D721Med (cell line): ENCODE measurements around the gene AJUBA.
A peak's percentile ranks its signal among the peaks of the same experiment; 100 is the strongest.

Experiments
- DNase-seq: peaks from one replicate; pipeline ENCODE4 v3.0.0; 2011; ENCODE audit warnings: low spot score; ENCODE audit not compliant: insufficient read length
- FAIRE-seq: peaks from 2 replicates; lab custom pipeline; 2011; peaks lifted over from hg19 to GRCh38; lab: Jason Lieb, UNC
- CTCF ChIP-seq: IDR thresholded peaks from 2 replicates; pipeline ENCODE4 v1.5.1; 2012; ENCODE audit warnings: mild to moderate bottlenecking, control low read depth; ENCODE audit not compliant: insufficient read depth; ENCODE audit errors: missing control alignments

AJUBA gene

GRCh38 chr14:22982477-22983245 is at the start of gene AJUBA:
TSS of gene AJUBA (minus strand) at chr14:22982551. CDS start at chr14:22982266, 285 bp downstream.
- FAIRE-seq (no peak), DNase-seq (peak; percentile 87)
- TF ChIP-seq CTCF = no peak

- DNase-seq (no peak), FAIRE-seq (no peak)
- TF ChIP-seq CTCF = no peak
Measured at GRCh38 chr14:23030936-23031335, 48.6 kb upstream of the AJUBA start.

GRCh38 chr14:23028799-23029198 is 46.4 kb upstream of the AJUBA start:
- DNase-seq (no peak), FAIRE-seq (no peak)
- no peak for TF ChIP-seq CTCF

- FAIRE-seq (no peak), DNase-seq (no peak)
- TF ChIP-seq CTCF = no peak
Measured at GRCh38 chr14:23025151-23025814, 42.9 kb upstream of the AJUBA start.

- no peak for TF ChIP-seq CTCF
- no peak for FAIRE-seq
- no peak for DNase-seq
Measured at GRCh38 chr14:23024612-23025075, 42.3 kb upstream of the AJUBA start.

- DNase-seq (no peak), FAIRE-seq (no peak)
- TF ChIP-seq CTCF = no peak
Measured at GRCh38 chr14:23023795-23024152, 41.4 kb upstream of the AJUBA start.
